Neural cell (in vitro differentiated cells): Measurements from ENCODE around the gene EEF1B2. TPM values are rescaled to one million over a fixed set of nuclear protein-coding genes. Genes with fewer than 3 reads are reported as not detected.

Experiments
- H2AFZ ChIP-seq: fragments of 200-600, 300-800 bp; sonication (generic), shearing (Covaris generic); 2 replicates; pipeline ENCODE4 v1.6.0; 2014; ENCODE audit warnings: low read depth, mild to moderate bottlenecking, antibody characterized with exemption, low read length, moderate library complexity
- H3F3A ChIP-seq: fragments of 200-600 bp; shearing (Covaris generic); 2 replicates; pipeline ENCODE4 v1.6.1; 2016; ENCODE audit warnings: mild to moderate bottlenecking, moderate library complexity, mixed read lengths, antibody characterized with exemption, low read length; ENCODE audit not compliant: insufficient read depth, poor library complexity, severe bottlenecking
- H3K27ac ChIP-seq: fragments of 200-600, 300-800 bp; sonication (generic), shearing (Covaris generic); 2 replicates; pipeline ENCODE4 v1.5.1; 2014; ENCODE audit warnings: mild to moderate bottlenecking, low read length, moderate library complexity
- H3K27me3 ChIP-seq: fragments of 300-800, 200-600 bp; sonication (generic), shearing (Covaris generic); 2 replicates; pipeline ENCODE4 v1.6.0; 2014; ENCODE audit warnings: mild to moderate bottlenecking, low read depth, low read length, moderate library complexity; ENCODE audit not compliant: insufficient read depth
- H3K36me3 ChIP-seq: fragments of 300-800, 200-600 bp; sonication (generic), shearing (Covaris generic); 2 replicates; pipeline ENCODE4 v1.5.1; 2014; ENCODE audit warnings: mild to moderate bottlenecking, antibody characterized with exemption, low read length, moderate library complexity; ENCODE audit not compliant: insufficient read depth
- H3K4me2 ChIP-seq: fragments of 300-800, 200-600 bp; sonication (generic), shearing (Covaris generic); 2 replicates; pipeline ENCODE4 v1.6.0; 2014; ENCODE audit warnings: mild to moderate bottlenecking, low read length
- H3K4me3 ChIP-seq: fragments of 300-800, 200-600 bp; sonication (generic), shearing (Covaris generic); 2 replicates; pipeline ENCODE4 v1.5.1; 2014; ENCODE audit warnings: mild to moderate bottlenecking, low read length, moderate library complexity
- H3K79me2 ChIP-seq: fragments of 200-600 bp; shearing (Covaris generic); replicated peaks from 2 replicates; pipeline ENCODE4 v1.6.0; 2014; ENCODE audit warnings: mild to moderate bottlenecking, low read length, moderate library complexity; ENCODE audit not compliant: insufficient read depth
- H3K9ac ChIP-seq: fragments of 300-800, 200-600 bp; sonication (generic), shearing (Covaris generic); 2 replicates; pipeline ENCODE4 v1.6.1; 2016; ENCODE audit warnings: mild to moderate bottlenecking, low read length, mixed read lengths
- H3K9me2 ChIP-seq: fragments of 200-600 bp; shearing (Covaris generic); 2 replicates; pipeline ENCODE4 v1.6.1; 2016; ENCODE audit warnings: mild to moderate bottlenecking, low read length, mixed read lengths; ENCODE audit not compliant: insufficient read depth
- H3K9me3 ChIP-seq: fragments of 200-600, 300-800 bp; sonication (generic), shearing (Covaris generic); 2 replicates; pipeline ENCODE4 v1.6.1; 2016; ENCODE audit warnings: mild to moderate bottlenecking, mixed run types, low read length, moderate library complexity, mixed read lengths
- H4K20me1 ChIP-seq: fragments of 200-600 bp; shearing (Covaris generic); 2 replicates; pipeline ENCODE4 v1.6.1; 2016; ENCODE audit warnings: mild to moderate bottlenecking, mixed run types; ENCODE audit not compliant: insufficient read depth
- EP300 ChIP-seq: fragments of 450-650 bp; conservative IDR thresholded peaks from 2 replicates; pipeline ENCODE4 v1.6.1; 2014; ENCODE audit warnings: antibody characterized with exemption, mild to moderate bottlenecking, moderate library complexity; ENCODE audit not compliant: poor library complexity, severe bottlenecking
- EZH2 ChIP-seq: fragments of 200-600, 300-800 bp; shearing (Covaris generic), sonication (generic); IDR thresholded peaks from 2 replicates; pipeline ENCODE4 v1.6.1; 2014; ENCODE audit warnings: antibody characterized with exemption, low read length, borderline replicate concordance, mild to moderate bottlenecking; ENCODE audit not compliant: insufficient read depth, poor library complexity, severe bottlenecking
- MXI1 ChIP-seq: fragments of 450-650 bp; conservative IDR thresholded peaks from 2 replicates; pipeline ENCODE4 v1.6.1; 2014; ENCODE audit warnings: antibody characterized with exemption, mild to moderate bottlenecking; ENCODE audit not compliant: poor library complexity, severe bottlenecking
- POLR2AphosphoS5 ChIP-seq: IDR thresholded peaks from 2 replicates; pipeline ENCODE4 v1.6.1; 2012
- RAD21 ChIP-seq: fragments of 450-650 bp; conservative IDR thresholded peaks from 2 replicates; pipeline ENCODE4 v1.6.1; 2014; ENCODE audit warnings: antibody characterized with exemption, mild to moderate bottlenecking, moderate library complexity
- SMC3 ChIP-seq: fragments of 450-650 bp; conservative IDR thresholded peaks from 2 replicates; pipeline ENCODE4 v1.6.1; 2014; ENCODE audit warnings: antibody characterized with exemption, mild to moderate bottlenecking, moderate library complexity; ENCODE audit not compliant: poor library complexity
- TAF1 ChIP-seq: IDR thresholded peaks from 2 replicates; pipeline ENCODE4 v1.6.1; 2012; ENCODE audit warnings: low read depth
- polyA plus RNA-seq: library from polyadenylated mRNA; depleted of rRNA; stranded (reverse); fragments of >200 nt; gene quantifications from 2 replicates; pipeline ENCODE4 v1.2.3, GENCODE V29; 2014
- TF ChIP-seq, protein P1 (sequence below): IDR thresholded peaks from 2 replicates; pipeline ENCODE4 v1.6.1; 2012; ENCODE audit warnings: borderline replicate concordance
- TF ChIP-seq, protein P2 (sequence below): fragments of 450-650 bp; IDR thresholded peaks from 2 replicates; pipeline ENCODE4 v1.5.1; 2014; ENCODE audit warnings: antibody characterized with exemption, mild to moderate bottlenecking, moderate library complexity; ENCODE audit not compliant: poor library complexity, severe bottlenecking

EEF1B2 gene
- polyA plus RNA-seq, 1 donor from 2014 or later, result 551 TPM

DNA sequence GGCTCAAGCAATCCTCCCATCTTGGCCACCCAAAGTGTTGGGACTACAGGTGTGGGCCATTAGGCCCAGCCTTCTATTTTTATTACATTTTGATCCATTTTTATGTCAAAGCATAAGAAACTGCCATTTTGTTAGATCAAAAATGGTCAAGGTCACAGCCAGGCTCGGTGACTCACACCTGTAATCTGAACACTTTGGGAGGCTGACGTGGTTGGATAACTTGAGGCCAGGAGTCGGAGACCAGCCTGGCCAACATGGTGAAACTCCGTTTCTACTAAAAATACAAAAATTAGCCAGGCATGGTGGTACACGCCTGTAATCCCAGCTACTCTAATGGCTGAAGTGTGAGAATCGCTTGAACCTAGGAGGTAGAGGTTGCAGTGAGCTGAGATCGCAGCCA is 49.2 kb downstream of the EEF1B2 start:
- H3K79me2 ChIP-seq, result no peaks in the 10 kb centered on the region
- H2AFZ ChIP-seq, result no peak overlapping the region
- no peaks in the 10 kb centered on the region for H3F3A ChIP-seq
- H3K4me2 ChIP-seq, result no peak overlapping the region
- H3K9ac ChIP-seq, result no peak overlapping the region
- no peak overlapping the region for H3K27ac ChIP-seq
- no peaks in the 10 kb centered on the region for H3K9me2 ChIP-seq
- H3K27me3 ChIP-seq, result no peaks in the 10 kb centered on the region
- no peak overlapping the region for H3K4me3 ChIP-seq
- no peaks in the 10 kb centered on the region for H3K9me3 ChIP-seq
- H4K20me1 ChIP-seq, result no peaks in the 10 kb centered on the region
- no peaks in the 10 kb centered on the region for H3K36me3 ChIP-seq
- TF ChIP-seq, protein P1, sequence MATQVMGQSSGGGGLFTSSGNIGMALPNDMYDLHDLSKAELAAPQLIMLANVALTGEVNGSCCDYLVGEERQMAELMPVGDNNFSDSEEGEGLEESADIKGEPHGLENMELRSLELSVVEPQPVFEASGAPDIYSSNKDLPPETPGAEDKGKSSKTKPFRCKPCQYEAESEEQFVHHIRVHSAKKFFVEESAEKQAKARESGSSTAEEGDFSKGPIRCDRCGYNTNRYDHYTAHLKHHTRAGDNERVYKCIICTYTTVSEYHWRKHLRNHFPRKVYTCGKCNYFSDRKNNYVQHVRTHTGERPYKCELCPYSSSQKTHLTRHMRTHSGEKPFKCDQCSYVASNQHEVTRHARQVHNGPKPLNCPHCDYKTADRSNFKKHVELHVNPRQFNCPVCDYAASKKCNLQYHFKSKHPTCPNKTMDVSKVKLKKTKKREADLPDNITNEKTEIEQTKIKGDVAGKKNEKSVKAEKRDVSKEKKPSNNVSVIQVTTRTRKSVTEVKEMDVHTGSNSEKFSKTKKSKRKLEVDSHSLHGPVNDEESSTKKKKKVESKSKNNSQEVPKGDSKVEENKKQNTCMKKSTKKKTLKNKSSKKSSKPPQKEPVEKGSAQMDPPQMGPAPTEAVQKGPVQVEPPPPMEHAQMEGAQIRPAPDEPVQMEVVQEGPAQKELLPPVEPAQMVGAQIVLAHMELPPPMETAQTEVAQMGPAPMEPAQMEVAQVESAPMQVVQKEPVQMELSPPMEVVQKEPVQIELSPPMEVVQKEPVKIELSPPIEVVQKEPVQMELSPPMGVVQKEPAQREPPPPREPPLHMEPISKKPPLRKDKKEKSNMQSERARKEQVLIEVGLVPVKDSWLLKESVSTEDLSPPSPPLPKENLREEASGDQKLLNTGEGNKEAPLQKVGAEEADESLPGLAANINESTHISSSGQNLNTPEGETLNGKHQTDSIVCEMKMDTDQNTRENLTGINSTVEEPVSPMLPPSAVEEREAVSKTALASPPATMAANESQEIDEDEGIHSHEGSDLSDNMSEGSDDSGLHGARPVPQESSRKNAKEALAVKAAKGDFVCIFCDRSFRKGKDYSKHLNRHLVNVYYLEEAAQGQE, result no peak
- no peak for TF ChIP-seq MXI1
- no peak for TF ChIP-seq EZH2
- TF ChIP-seq, protein P2, sequence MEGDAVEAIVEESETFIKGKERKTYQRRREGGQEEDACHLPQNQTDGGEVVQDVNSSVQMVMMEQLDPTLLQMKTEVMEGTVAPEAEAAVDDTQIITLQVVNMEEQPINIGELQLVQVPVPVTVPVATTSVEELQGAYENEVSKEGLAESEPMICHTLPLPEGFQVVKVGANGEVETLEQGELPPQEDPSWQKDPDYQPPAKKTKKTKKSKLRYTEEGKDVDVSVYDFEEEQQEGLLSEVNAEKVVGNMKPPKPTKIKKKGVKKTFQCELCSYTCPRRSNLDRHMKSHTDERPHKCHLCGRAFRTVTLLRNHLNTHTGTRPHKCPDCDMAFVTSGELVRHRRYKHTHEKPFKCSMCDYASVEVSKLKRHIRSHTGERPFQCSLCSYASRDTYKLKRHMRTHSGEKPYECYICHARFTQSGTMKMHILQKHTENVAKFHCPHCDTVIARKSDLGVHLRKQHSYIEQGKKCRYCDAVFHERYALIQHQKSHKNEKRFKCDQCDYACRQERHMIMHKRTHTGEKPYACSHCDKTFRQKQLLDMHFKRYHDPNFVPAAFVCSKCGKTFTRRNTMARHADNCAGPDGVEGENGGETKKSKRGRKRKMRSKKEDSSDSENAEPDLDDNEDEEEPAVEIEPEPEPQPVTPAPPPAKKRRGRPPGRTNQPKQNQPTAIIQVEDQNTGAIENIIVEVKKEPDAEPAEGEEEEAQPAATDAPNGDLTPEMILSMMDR, result no peak
- TF ChIP-seq EP300, result no peak
- TF ChIP-seq RAD21, result no peak
- no peak for TF ChIP-seq SMC3
- TF ChIP-seq TAF1, result no peak
- no peak for TF ChIP-seq POLR2AphosphoS5

DNA sequence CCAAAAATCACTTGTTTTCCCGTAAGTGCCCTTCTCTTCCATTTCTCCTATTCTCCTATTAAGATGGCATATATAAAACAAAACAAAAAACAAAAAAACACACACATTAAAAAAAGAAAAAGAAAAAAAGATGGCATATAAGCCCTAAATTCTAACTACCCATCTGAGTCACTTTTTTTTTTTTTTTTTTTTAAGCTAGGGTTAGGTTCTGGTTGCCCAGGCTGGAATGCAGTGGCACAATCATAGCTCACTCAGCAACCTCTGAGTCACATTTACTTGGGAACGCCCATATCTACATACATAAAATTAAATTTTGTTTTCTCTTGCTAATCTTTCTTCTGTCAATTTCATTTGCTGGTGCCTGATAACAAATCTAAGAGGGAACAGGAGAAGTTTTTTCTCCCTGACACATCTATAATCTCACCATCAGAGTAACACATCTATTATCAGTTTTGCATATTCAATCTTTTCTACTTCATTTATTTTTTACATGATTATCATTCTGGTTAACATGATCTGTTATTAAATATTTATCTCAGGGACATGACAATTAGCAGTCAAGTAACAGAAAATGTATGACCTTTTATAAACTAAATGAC is 52.1 kb downstream of the EEF1B2 start:
- no peaks in the 10 kb centered on the region for H3K79me2 ChIP-seq
- no peaks in the 10 kb centered on the region for H3K9me3 ChIP-seq
- H3K27ac ChIP-seq, result no peak overlapping the region
- no peaks in the 10 kb centered on the region for H3K9me2 ChIP-seq
- H4K20me1 ChIP-seq, result no peaks in the 10 kb centered on the region
- no peak overlapping the region for H3K4me2 ChIP-seq
- no peak overlapping the region for H2AFZ ChIP-seq
- no peak overlapping the region for H3K9ac ChIP-seq
- no peaks in the 10 kb centered on the region for H3F3A ChIP-seq
- no peaks in the 10 kb centered on the region for H3K36me3 ChIP-seq
- H3K4me3 ChIP-seq, result no peak overlapping the region
- TF ChIP-seq MXI1 (no peak), EZH2 (no peak), SMC3 (no peak), EP300 (no peak), RAD21 (no peak), TAF1 (no peak), POLR2AphosphoS5 (no peak)
- TF ChIP-seq, protein P2, result no peak
- TF ChIP-seq, protein P1, result no peak
- H3K27me3 ChIP-seq, result no peaks in the 10 kb centered on the region
